NCI-H524 treated with DMSO at 0.1 percent for 48 hours (cell line): ENCODE data around the gene ACTL6B.

Experiments used
- DNase-seq: peaks from one replicate; lab custom pipeline; 2025; lab: John Stamatoyannopoulos, UW

ACTL6B gene

GRCh38 chr7:100683659-100684533, 27.6 kb upstream of the ACTL6B start:
- no peak for DNase-seq

- no peak for DNase-seq
Measured at GRCh38 chr7:100682991-100683658, 26.9 kb upstream of the ACTL6B start.

GRCh38 chr7:100682228-100682741, 26.0 kb upstream of the ACTL6B start:
- DNase-seq: no peak

GRCh38 chr7:100681491-100682227, 25.4 kb upstream of the ACTL6B start:
- DNase-seq: no peak

GRCh38 chr7:100680576-100681271, 24.5 kb upstream of the ACTL6B start:
- no peak for DNase-seq

DNA sequence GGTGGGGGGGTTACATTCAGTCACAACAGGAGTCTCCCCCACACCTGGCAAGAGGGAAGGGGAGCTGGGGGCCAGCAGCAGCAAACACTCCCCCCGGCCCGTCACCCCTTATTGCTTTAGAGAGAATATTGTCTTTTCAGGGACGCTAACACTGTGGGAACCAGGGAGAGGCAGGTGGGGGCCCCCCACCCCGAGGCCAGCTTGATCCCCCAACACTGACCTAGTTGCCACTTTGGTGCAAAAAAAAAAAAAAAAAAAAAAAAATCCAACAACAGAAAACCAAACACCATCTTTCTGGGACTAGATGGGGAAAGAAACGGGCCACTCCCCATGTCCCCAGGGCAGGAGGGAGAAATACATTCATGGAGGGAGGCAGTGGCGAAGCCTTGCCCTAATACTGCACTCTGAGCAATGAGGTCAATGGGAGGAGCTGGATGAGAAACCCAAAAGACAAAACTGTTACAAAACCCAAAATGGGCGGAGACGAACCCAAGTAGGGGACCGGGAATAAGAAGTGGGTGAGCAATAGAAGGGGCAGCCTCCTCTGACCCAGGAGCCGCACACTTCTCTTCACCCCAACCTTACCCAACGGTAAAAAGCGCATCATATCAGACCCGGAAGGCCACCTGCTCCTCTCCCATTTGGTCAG, 23.8 kb upstream of the ACTL6B start:
- no peak for DNase-seq

- DNase-seq: no peak
Measured at GRCh38 chr7:100679129-100679926, 23.1 kb upstream of the ACTL6B start.

DNA sequence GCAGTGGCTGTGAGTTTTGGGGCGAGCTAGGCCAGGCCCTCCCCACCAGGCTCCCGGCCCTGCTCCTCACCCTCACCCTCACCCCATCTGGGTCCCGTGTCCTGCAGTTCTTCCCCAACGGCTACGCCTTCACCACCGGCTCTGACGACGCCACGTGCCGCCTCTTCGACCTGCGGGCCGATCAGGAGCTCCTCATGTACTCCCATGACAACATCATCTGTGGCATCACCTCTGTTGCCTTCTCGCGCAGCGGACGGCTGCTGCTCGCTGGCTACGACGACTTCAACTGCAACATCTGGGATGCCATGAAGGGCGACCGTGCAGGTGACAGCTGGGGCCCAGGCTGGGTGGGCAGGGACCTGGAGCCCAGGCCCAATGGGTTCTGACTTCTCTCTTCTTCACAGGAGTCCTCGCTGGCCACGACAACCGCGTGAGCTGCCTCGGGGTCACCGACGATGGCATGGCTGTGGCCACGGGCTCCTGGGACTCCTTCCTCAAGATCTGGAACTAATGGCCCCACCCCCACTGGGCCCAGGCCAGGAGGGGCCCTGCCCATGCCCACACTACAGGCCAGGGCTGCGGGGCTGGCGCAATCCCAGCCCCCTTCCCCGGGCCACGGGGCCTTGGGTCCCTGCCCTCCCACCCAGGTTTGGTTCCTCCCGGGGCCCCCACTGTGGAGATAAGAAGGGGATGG, 22.2 kb upstream of the ACTL6B start:
- DNase-seq: no peak

GRCh38 chr7:100677308-100678267, 21.3 kb upstream of the ACTL6B start:
- DNase-seq: no peak

DNA sequence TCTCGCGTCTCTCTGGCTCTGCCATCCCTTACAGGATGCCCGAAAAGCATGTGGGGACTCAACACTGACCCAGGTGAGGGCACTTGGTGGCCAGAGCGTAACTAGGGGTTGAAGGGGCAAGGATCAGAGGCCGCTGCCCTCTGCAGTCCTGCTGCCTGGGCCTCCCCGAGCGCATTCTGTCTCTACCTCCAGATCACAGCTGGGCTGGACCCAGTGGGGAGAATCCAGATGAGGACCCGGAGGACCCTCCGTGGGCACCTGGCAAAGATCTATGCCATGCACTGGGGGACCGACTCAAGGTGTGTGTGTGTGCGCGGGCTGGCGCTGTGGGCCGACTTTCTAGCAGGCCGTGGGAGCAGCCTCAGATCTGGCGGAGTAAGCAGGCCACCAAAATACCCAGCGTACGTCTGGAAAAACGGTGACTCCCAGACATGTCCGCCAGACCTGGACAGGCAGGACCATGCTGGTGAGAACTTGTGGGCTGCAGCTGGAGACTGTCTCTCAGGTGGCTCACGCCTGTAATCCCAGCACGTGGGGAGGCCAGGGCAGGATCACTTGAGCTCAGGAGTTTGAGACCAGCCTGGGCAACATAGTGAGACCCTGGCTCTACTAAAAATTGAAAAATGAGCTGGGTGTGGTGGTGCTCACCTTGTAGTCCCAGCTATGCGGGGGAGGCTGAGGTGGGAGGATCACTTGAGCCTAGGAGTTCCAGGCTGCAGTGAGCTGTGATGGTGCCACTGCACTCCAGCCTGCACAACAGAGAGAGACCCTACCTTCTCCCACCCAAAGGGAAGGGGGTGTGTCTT, 20.5 kb upstream of the ACTL6B start:
- DNase-seq: no peak

DNA sequence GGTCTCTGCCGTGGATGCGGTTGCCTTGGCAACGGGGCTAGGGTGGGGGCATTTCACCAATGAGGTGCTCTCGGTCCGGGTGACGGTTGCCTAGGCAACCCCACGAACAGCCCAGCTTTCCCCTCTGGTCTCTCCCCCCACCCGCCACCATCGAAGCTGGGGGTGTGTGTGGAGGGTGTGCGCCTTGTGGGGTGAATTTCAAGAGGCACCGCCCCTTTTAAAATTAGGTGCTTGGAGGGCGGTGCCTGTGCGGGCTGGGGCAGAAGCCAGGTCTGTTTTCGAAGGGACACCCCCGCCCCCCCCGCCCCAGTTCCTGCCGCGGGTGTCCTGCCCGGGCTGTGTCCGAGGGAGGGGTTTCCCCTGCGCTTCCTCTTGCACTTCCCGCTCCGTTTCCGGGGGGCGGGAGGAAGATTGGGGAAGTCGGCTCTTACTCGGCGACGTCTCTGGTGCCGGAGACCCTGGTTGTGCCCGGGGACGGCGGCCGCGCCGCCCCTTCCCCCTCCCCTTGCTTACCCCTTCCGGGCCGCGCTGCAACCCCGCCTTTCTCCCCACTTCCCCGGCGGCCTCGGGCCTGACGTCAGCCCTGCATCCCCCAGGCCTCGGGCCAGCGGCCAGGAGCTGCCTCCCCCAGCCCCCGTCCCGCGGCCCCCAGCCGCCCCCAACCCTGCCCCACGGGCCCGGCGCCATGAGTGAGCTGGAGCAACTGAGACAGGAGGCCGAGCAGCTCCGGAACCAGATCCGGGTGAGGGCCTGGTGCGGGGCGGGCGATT, 19.5 kb upstream of the ACTL6B start:
- no peak for DNase-seq

DNA sequence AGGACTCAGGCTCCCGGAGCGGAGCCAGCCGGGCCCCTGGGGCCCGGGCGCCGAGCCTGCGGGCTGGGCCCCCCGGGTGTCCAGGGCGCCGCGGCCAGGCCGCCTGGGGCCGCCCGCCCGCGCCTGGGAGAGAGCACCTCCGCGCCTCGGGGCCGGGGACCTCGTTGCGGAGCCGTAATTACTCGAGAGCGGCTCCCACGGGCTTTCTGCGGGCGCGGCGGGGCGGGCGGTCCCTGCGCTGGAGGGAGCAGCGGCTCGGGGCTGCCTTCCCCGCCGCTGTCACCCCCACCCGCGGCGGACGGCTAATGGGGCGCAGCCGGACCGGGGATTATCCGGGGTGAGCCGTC, 18.8 kb upstream of the ACTL6B start:
- DNase-seq: no peak

- no peak for DNase-seq
Measured at GRCh38 chr7:100674411-100675104, 18.3 kb upstream of the ACTL6B start.

GRCh38 chr7:100673942-100674410, 17.7 kb upstream of the ACTL6B start:
- DNase-seq: no peak

DNA sequence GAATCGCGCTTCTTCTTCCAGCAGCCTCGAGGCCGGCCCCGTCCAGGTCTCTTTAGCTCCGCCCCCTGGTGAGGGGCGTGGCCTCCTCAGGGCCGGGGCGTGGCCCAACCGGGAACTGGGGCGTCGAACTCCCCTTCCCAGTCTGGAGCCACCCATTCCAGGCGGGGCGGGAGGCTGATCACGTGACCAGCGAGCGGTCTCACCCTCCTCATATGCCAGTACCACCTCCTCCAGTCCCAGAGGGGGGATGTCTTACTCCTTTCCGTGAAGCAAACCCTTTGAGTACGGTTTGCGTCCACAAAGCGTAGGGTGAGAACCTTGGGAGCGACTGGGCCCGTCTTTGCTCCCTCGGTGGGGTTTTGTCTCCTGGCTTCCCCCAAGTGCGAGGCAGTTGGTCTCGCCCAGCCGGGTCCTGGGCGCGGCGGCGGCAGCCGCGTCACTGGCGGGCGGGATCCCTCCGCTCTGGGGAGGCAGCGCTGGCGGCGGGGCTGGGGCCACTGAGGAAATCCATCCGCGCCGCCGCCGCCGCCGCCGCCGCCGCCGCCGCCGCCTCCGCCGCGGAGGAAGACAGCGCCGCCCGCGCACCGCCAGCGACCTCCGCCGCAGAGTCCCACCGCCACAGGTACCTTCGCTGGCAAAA, 17.2 kb upstream of the ACTL6B start, which contains the start of gene GNB2:
GNB2 (plus strand) TSS at position 439 of the 640 bp plus-strand sequence. CDS start 2,526 bp downstream, outside the sequence.
- DNase-seq: peak; percentile 72
